Measurements from ENCODE around the gene GFRA4. TPM values are rescaled to one million over a fixed set of nuclear protein-coding genes. Genes with fewer than 3 reads are reported as not detected.

The GFRA4 gene
- polyA plus RNA-seq, 3 donors, result not detected

Other genes with a start within 250 kb of the GFRA4 start
- gene ATRN, start 192.4 kb downstream of the GFRA4 start, polyA plus RNA-seq, result 10 to 100 TPM in 1 of 3 donors, 1 to 10 TPM in 2; 4.3 to 11.6 (median 9.4) TPM
- 10 to 100 TPM in 2 of 3 donors, 1 to 10 TPM in 1; 3.8 to 63.0 (median 24.2) TPM for gene ADAM33, start 18.6 kb upstream of the GFRA4 start, polyA plus RNA-seq
- gene SIGLEC1, start 49.2 kb upstream of the GFRA4 start, polyA plus RNA-seq, result 10 to 100 TPM in 1 of 3 donors, 1 to 10 TPM in 2; 1.9 to 11.0 (median 8.8) TPM
- 10 to 100 TPM in 2 of 3 donors, 1 to 10 TPM in 1; 2.5 to 31.8 (median 26.4) TPM for gene HSPA12B, start 69.3 kb upstream of the GFRA4 start, polyA plus RNA-seq
- 10 to 100 TPM; 21.8 to 99.9 (median 75.1) TPM for gene ADISSP, start 104.4 kb upstream of the GFRA4 start, polyA plus RNA-seq
- under 1 TPM in 2 of 3 donors, not detected in 1; 0.09 to 0.71 TPM for gene SPEF1, start 118.0 kb upstream of the GFRA4 start, polyA plus RNA-seq
- 10 to 100 TPM; 37.8 to 73.4 (median 70.9) TPM for gene CENPB, start 123.3 kb upstream of the GFRA4 start, polyA plus RNA-seq
- 10 to 100 TPM in 2 of 3 donors, 1 to 10 TPM in 1; 6.6 to 33.5 (median 12.9) TPM for gene CDC25B, start 132.9 kb upstream of the GFRA4 start, polyA plus RNA-seq
- 1 to 10 TPM; 5.1 to 9.7 (median 8.9) TPM for gene AP5S1, start 157.1 kb upstream of the GFRA4 start, polyA plus RNA-seq
- 10 to 100 TPM; 12.6 to 27.0 (median 19.9) TPM for gene MAVS, start 183.4 kb upstream of the GFRA4 start, polyA plus RNA-seq
- 10 to 100 TPM; 11.8 to 28.5 (median 22.9) TPM for gene PANK2, start 226.0 kb upstream of the GFRA4 start, polyA plus RNA-seq

Data from adipose tissue (tissue), 3 donors.